Neural cell (in vitro differentiated cells): Measurements from ENCODE around the gene FAM83C. TPM values are rescaled to one million over a fixed set of nuclear protein-coding genes. Genes with fewer than 3 reads are reported as not detected.
A peak's percentile ranks its signal among the peaks of the same experiment; 100 is the strongest.

ENCODE experiments used
- H2AFZ ChIP-seq: fragments of 200-600, 300-800 bp; sonication (generic), shearing (Covaris generic); 2 replicates; pipeline ENCODE4 v1.6.0; 2014; ENCODE audit warnings: low read depth, mild to moderate bottlenecking, antibody characterized with exemption, low read length, moderate library complexity
- H3F3A ChIP-seq: fragments of 200-600 bp; shearing (Covaris generic); 2 replicates; pipeline ENCODE4 v1.6.1; 2016; ENCODE audit warnings: mild to moderate bottlenecking, moderate library complexity, mixed read lengths, antibody characterized with exemption, low read length; ENCODE audit not compliant: insufficient read depth, poor library complexity, severe bottlenecking
- H3K27ac ChIP-seq: fragments of 200-600, 300-800 bp; sonication (generic), shearing (Covaris generic); 2 replicates; pipeline ENCODE4 v1.5.1; 2014; ENCODE audit warnings: mild to moderate bottlenecking, low read length, moderate library complexity
- H3K27me3 ChIP-seq: fragments of 300-800, 200-600 bp; sonication (generic), shearing (Covaris generic); 2 replicates; pipeline ENCODE4 v1.6.0; 2014; ENCODE audit warnings: mild to moderate bottlenecking, low read depth, low read length, moderate library complexity; ENCODE audit not compliant: insufficient read depth
- H3K36me3 ChIP-seq: fragments of 300-800, 200-600 bp; sonication (generic), shearing (Covaris generic); 2 replicates; pipeline ENCODE4 v1.5.1; 2014; ENCODE audit warnings: mild to moderate bottlenecking, antibody characterized with exemption, low read length, moderate library complexity; ENCODE audit not compliant: insufficient read depth
- H3K4me2 ChIP-seq: fragments of 300-800, 200-600 bp; sonication (generic), shearing (Covaris generic); 2 replicates; pipeline ENCODE4 v1.6.0; 2014; ENCODE audit warnings: mild to moderate bottlenecking, low read length
- H3K4me3 ChIP-seq: fragments of 300-800, 200-600 bp; sonication (generic), shearing (Covaris generic); 2 replicates; pipeline ENCODE4 v1.5.1; 2014; ENCODE audit warnings: mild to moderate bottlenecking, low read length, moderate library complexity
- H3K79me2 ChIP-seq: fragments of 200-600 bp; shearing (Covaris generic); replicated peaks from 2 replicates; pipeline ENCODE4 v1.6.0; 2014; ENCODE audit warnings: mild to moderate bottlenecking, low read length, moderate library complexity; ENCODE audit not compliant: insufficient read depth
- H3K9ac ChIP-seq: fragments of 300-800, 200-600 bp; sonication (generic), shearing (Covaris generic); 2 replicates; pipeline ENCODE4 v1.6.1; 2016; ENCODE audit warnings: mild to moderate bottlenecking, low read length, mixed read lengths
- H3K9me2 ChIP-seq: fragments of 200-600 bp; shearing (Covaris generic); 2 replicates; pipeline ENCODE4 v1.6.1; 2016; ENCODE audit warnings: mild to moderate bottlenecking, low read length, mixed read lengths; ENCODE audit not compliant: insufficient read depth
- H3K9me3 ChIP-seq: fragments of 200-600, 300-800 bp; sonication (generic), shearing (Covaris generic); 2 replicates; pipeline ENCODE4 v1.6.1; 2016; ENCODE audit warnings: mild to moderate bottlenecking, mixed run types, low read length, moderate library complexity, mixed read lengths
- H4K20me1 ChIP-seq: fragments of 200-600 bp; shearing (Covaris generic); 2 replicates; pipeline ENCODE4 v1.6.1; 2016; ENCODE audit warnings: mild to moderate bottlenecking, mixed run types; ENCODE audit not compliant: insufficient read depth
- EP300 ChIP-seq: fragments of 450-650 bp; conservative IDR thresholded peaks from 2 replicates; pipeline ENCODE4 v1.6.1; 2014; ENCODE audit warnings: antibody characterized with exemption, mild to moderate bottlenecking, moderate library complexity; ENCODE audit not compliant: poor library complexity, severe bottlenecking
- EZH2 ChIP-seq: fragments of 200-600, 300-800 bp; shearing (Covaris generic), sonication (generic); IDR thresholded peaks from 2 replicates; pipeline ENCODE4 v1.6.1; 2014; ENCODE audit warnings: antibody characterized with exemption, low read length, borderline replicate concordance, mild to moderate bottlenecking; ENCODE audit not compliant: insufficient read depth, poor library complexity, severe bottlenecking
- MXI1 ChIP-seq: fragments of 450-650 bp; conservative IDR thresholded peaks from 2 replicates; pipeline ENCODE4 v1.6.1; 2014; ENCODE audit warnings: antibody characterized with exemption, mild to moderate bottlenecking; ENCODE audit not compliant: poor library complexity, severe bottlenecking
- POLR2AphosphoS5 ChIP-seq: IDR thresholded peaks from 2 replicates; pipeline ENCODE4 v1.6.1; 2012
- RAD21 ChIP-seq: fragments of 450-650 bp; conservative IDR thresholded peaks from 2 replicates; pipeline ENCODE4 v1.6.1; 2014; ENCODE audit warnings: antibody characterized with exemption, mild to moderate bottlenecking, moderate library complexity
- SMC3 ChIP-seq: fragments of 450-650 bp; conservative IDR thresholded peaks from 2 replicates; pipeline ENCODE4 v1.6.1; 2014; ENCODE audit warnings: antibody characterized with exemption, mild to moderate bottlenecking, moderate library complexity; ENCODE audit not compliant: poor library complexity
- TAF1 ChIP-seq: IDR thresholded peaks from 2 replicates; pipeline ENCODE4 v1.6.1; 2012; ENCODE audit warnings: low read depth
- polyA plus RNA-seq: library from polyadenylated mRNA; depleted of rRNA; stranded (reverse); fragments of >200 nt; gene quantifications from 2 replicates; pipeline ENCODE4 v1.2.3, GENCODE V29; 2014
- TF ChIP-seq, protein P1 (sequence below): IDR thresholded peaks from 2 replicates; pipeline ENCODE4 v1.6.1; 2012; ENCODE audit warnings: borderline replicate concordance
- TF ChIP-seq, protein P2 (sequence below): fragments of 450-650 bp; IDR thresholded peaks from 2 replicates; pipeline ENCODE4 v1.5.1; 2014; ENCODE audit warnings: antibody characterized with exemption, mild to moderate bottlenecking, moderate library complexity; ENCODE audit not compliant: poor library complexity, severe bottlenecking

The FAM83C gene
- polyA plus RNA-seq, 1 donor from 2014 or later = not detected

DNA sequence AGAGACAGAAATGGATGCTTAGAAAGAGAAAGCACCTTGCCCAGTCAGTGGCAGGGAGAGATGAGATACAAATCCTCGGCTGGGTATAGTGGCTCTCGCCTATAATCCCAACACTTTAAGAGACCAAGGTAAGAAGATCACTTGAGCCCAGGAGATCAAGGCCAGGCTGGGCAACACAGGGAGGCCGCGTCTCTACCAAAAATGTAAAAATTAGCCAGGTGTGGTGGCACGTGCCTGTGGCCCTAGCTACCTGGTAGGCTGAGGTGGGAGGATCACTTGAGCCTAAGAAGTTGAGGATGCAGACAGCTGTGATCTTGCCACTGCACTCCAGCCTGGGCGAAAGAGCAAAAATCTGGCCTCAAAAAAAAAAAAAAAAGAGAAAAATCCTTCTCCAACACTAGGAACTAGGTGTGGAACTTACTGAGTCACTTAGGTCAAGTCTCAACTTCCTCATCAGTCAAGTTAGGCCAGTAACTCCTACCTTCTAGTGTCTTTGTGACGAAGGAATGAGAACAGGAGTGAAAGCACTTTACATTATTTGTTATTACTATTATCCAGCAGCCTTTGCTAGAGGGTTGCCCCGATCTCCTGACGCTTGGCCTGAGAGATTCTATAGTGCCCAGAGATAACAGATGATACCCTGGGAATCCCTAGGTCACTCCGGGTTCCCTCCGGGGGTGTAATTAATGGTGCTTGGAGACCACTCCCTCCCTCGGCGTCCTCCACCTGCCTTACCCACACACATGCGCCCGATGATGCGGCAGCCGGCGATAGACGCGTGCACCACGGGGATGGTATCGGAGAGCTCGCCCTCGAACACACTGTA, 8.6 kb downstream of the FAM83C start:
- TF ChIP-seq SMC3 = no peak
- TF ChIP-seq EZH2 = no peak
- TF ChIP-seq POLR2AphosphoS5 = no peak
- TF ChIP-seq, protein P1, sequence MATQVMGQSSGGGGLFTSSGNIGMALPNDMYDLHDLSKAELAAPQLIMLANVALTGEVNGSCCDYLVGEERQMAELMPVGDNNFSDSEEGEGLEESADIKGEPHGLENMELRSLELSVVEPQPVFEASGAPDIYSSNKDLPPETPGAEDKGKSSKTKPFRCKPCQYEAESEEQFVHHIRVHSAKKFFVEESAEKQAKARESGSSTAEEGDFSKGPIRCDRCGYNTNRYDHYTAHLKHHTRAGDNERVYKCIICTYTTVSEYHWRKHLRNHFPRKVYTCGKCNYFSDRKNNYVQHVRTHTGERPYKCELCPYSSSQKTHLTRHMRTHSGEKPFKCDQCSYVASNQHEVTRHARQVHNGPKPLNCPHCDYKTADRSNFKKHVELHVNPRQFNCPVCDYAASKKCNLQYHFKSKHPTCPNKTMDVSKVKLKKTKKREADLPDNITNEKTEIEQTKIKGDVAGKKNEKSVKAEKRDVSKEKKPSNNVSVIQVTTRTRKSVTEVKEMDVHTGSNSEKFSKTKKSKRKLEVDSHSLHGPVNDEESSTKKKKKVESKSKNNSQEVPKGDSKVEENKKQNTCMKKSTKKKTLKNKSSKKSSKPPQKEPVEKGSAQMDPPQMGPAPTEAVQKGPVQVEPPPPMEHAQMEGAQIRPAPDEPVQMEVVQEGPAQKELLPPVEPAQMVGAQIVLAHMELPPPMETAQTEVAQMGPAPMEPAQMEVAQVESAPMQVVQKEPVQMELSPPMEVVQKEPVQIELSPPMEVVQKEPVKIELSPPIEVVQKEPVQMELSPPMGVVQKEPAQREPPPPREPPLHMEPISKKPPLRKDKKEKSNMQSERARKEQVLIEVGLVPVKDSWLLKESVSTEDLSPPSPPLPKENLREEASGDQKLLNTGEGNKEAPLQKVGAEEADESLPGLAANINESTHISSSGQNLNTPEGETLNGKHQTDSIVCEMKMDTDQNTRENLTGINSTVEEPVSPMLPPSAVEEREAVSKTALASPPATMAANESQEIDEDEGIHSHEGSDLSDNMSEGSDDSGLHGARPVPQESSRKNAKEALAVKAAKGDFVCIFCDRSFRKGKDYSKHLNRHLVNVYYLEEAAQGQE = no peak
- TF ChIP-seq TAF1 = no peak
- no peak for TF ChIP-seq RAD21
- no peaks in the 10 kb centered on the region for H3K9me2 ChIP-seq
- no peaks in the 10 kb centered on the region for H4K20me1 ChIP-seq
- H2AFZ ChIP-seq = peak overlapping the region; percentile 69
- H3K79me2 ChIP-seq = peaks cover 16% of the 10 kb centered on the region
- H3F3A ChIP-seq = no peaks in the 10 kb centered on the region
- H3K27me3 ChIP-seq = no peaks in the 10 kb centered on the region
- H3K9me3 ChIP-seq = no peaks in the 10 kb centered on the region
- H3K36me3 ChIP-seq = no peaks in the 10 kb centered on the region
- peak overlapping the region; percentile 82 for H3K9ac ChIP-seq
- H3K4me3 ChIP-seq = peak overlapping the region; percentile 97
- peak overlapping the region; percentile 60 for H3K4me2 ChIP-seq
- peak overlapping the region; percentile 68 for H3K27ac ChIP-seq

DNA sequence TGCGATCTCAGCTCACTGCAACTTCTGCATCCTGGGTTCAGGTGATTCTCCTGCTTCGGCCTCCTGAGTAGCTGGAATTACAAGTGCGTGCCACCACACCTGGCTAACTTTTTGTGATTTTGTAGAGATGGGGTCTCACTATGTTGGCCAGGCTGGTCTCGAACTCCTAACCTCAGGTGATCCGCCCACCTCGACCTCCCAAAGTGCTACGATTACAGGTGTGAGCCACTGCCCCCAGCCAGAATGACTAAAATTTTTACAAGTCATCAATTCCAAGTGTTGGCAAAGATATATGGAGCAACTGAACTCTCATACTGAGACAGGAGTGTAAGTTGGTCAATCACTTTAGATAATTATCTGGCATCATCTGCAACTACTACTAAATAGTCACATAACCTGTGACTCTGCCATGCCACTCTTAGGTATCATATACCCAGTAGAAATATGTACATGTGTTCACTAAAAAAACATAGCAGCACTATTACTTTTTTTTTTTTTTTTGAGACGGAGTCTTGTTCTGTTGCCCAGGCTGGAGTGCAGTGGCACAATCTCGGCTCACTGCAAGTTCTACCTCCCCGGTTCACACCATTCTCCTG, 10.6 kb downstream of the FAM83C start:
- no peak overlapping the region for H3K4me3 ChIP-seq
- no peak overlapping the region for H2AFZ ChIP-seq
- H3K9me3 ChIP-seq = no peaks in the 10 kb centered on the region
- H3K36me3 ChIP-seq = no peaks in the 10 kb centered on the region
- no peak overlapping the region for H3K9ac ChIP-seq
- TF ChIP-seq TAF1 = no peak
- TF ChIP-seq RAD21 = no peak
- TF ChIP-seq MXI1 = no peak
- no peak for TF ChIP-seq EZH2
- no peak for TF ChIP-seq POLR2AphosphoS5
- no peak for TF ChIP-seq EP300
- TF ChIP-seq, protein P2, sequence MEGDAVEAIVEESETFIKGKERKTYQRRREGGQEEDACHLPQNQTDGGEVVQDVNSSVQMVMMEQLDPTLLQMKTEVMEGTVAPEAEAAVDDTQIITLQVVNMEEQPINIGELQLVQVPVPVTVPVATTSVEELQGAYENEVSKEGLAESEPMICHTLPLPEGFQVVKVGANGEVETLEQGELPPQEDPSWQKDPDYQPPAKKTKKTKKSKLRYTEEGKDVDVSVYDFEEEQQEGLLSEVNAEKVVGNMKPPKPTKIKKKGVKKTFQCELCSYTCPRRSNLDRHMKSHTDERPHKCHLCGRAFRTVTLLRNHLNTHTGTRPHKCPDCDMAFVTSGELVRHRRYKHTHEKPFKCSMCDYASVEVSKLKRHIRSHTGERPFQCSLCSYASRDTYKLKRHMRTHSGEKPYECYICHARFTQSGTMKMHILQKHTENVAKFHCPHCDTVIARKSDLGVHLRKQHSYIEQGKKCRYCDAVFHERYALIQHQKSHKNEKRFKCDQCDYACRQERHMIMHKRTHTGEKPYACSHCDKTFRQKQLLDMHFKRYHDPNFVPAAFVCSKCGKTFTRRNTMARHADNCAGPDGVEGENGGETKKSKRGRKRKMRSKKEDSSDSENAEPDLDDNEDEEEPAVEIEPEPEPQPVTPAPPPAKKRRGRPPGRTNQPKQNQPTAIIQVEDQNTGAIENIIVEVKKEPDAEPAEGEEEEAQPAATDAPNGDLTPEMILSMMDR = no peak
- no peak for TF ChIP-seq SMC3
- TF ChIP-seq, protein P1 = no peak
- no peaks in the 10 kb centered on the region for H3F3A ChIP-seq
- H3K9me2 ChIP-seq = no peaks in the 10 kb centered on the region
- H3K4me2 ChIP-seq = no peak overlapping the region
- no peak overlapping the region for H3K27ac ChIP-seq
- H3K79me2 ChIP-seq = peaks cover 20% of the 10 kb centered on the region
- H3K27me3 ChIP-seq = no peaks in the 10 kb centered on the region
- H4K20me1 ChIP-seq = no peaks in the 10 kb centered on the region
